ENCODE results near the gene TMX2. TPM values are rescaled to one million over a fixed set of nuclear protein-coding genes. Genes with fewer than 3 reads are reported as not detected.

The TMX2 gene
- total RNA-seq, 1 experiment from 2014 or later = 161 TPM

DNA sequence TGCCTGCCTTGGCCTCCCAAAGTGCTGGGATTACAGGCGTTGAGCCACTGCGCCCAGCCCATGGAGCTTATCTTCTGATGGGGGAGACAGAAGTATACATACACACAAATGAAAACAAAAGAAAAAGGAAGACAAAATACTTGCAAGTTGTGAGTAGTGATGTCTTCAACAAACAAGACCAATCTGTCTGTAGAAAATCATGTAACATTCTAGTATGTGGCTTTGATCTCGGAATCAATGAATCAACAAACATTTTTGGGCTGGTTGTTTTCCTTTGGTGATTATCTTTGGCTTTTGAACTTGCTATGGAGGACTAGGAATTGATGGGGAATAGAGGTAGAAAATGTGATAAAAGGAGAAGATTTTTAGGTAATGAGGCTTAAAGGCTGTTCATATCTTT lies 45.8 kb downstream of the TMX2 start:
- no peak for DNase-seq (ENCODE audit: unreplicated experiment)
- TF ChIP-seq, protein P1, sequence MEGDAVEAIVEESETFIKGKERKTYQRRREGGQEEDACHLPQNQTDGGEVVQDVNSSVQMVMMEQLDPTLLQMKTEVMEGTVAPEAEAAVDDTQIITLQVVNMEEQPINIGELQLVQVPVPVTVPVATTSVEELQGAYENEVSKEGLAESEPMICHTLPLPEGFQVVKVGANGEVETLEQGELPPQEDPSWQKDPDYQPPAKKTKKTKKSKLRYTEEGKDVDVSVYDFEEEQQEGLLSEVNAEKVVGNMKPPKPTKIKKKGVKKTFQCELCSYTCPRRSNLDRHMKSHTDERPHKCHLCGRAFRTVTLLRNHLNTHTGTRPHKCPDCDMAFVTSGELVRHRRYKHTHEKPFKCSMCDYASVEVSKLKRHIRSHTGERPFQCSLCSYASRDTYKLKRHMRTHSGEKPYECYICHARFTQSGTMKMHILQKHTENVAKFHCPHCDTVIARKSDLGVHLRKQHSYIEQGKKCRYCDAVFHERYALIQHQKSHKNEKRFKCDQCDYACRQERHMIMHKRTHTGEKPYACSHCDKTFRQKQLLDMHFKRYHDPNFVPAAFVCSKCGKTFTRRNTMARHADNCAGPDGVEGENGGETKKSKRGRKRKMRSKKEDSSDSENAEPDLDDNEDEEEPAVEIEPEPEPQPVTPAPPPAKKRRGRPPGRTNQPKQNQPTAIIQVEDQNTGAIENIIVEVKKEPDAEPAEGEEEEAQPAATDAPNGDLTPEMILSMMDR (IDR thresholded peaks at IDR 0.05; ENCODE audit: unreplicated experiment) = no peak
- Mint-ChIP-seq H3K27me3 (ENCODE audit: insufficient read depth, unreplicated experiment) (no peaks in the 10 kb centered on the region), H3K9me3 (ENCODE audit: unreplicated experiment) (no peaks in the 10 kb centered on the region), H3K4me3 (ENCODE audit: unreplicated experiment) (no peak overlapping the region), H3K27ac (ENCODE audit: low read depth, unreplicated experiment) (no peak overlapping the region), H3K36me3 (ENCODE audit: insufficient read depth, unreplicated experiment) (no peaks in the 10 kb centered on the region), H3K4me1 (ENCODE audit: insufficient read depth, unreplicated experiment) (no peaks in the 10 kb centered on the region)
- no TSS peak for BruUV-seq (replicated peaks)
- intact Hi-C loops (cut with micrococcal nuclease) = no loop called here
- ChIA-PET POLR2A (interaction anchor here (1.2 to 9.6 kb wide), 4 partner anchors 19 to 82 kb away, joined by 3 to 285 read pairs (median 110); no protein-coding TSS in a partner anchor), CTCF (interaction anchor here (0.6 to 12.8 kb wide), 5 partner anchors 27 to 800 kb away, joined by 4 to 312 read pairs (median 5); no protein-coding TSS in a partner anchor)

GRCh38 chr11:57761301-57762234 lies 49.2 kb downstream of the TMX2 start, which contains the start of gene CTNND1:
CTNND1 (plus strand) TSS chr11:57761802; CDS start chr11:57791479, 29,677 bp downstream.
- ChIA-PET POLR2A (interaction anchor here (0.6 to 9.6 kb wide), 34 partner anchors 9 to 750 kb away, joined by 3 to 285 read pairs (median 4); partner anchors contain the start of genes BTBD18, MED19, SELENOH and SLC43A3), CTCF (interaction anchor here (0.5 to 12.8 kb wide), 15 partner anchors 9 to 818 kb away, joined by 3 to 312 read pairs (median 4); partner anchors contain the start of genes BTBD18 and SELENOH)
- no peaks in the 10 kb centered on the region for H3K36me3 Mint-ChIP-seq (ENCODE audit: insufficient read depth, unreplicated experiment)
- peaks cover 25% of the 10 kb centered on the region for H3K4me1 Mint-ChIP-seq (ENCODE audit: insufficient read depth, unreplicated experiment)
- peak within 1 kb of the TSS; percentile 96 for H3K27ac Mint-ChIP-seq (ENCODE audit: low read depth, unreplicated experiment)
- TF ChIP-seq, protein P1 (IDR thresholded peaks at IDR 0.05; ENCODE audit: unreplicated experiment) = no peak
- intact Hi-C loops (cut with micrococcal nuclease) = loop anchor here (1.0 to 5.0 kb wide), 3 partner anchors 17 to 296 kb away; no protein-coding TSS in a partner anchor
- DNase-seq (ENCODE audit: unreplicated experiment) = peak; percentile 98
- H3K9me3 Mint-ChIP-seq (ENCODE audit: unreplicated experiment) = no peaks in the 10 kb centered on the region
- no peaks in the 10 kb centered on the region for H3K27me3 Mint-ChIP-seq (ENCODE audit: insufficient read depth, unreplicated experiment)
- H3K4me3 Mint-ChIP-seq (ENCODE audit: unreplicated experiment) = peak within 1 kb of the TSS; percentile 83
- TSS peak; percentile 97 for BruUV-seq (replicated peaks)

GRCh38 chr11:57762235-57762861 lies 50.0 kb downstream of the TMX2 start:
- TF ChIP-seq, protein P1 (IDR thresholded peaks at IDR 0.05; ENCODE audit: unreplicated experiment) = no peak
- peaks cover 27% of the 10 kb centered on the region for H3K4me1 Mint-ChIP-seq (ENCODE audit: insufficient read depth, unreplicated experiment)
- DNase-seq (ENCODE audit: unreplicated experiment) = peak; percentile 46
- TSS peak; percentile 82 for BruUV-seq (replicated peaks)
- intact Hi-C loops (cut with micrococcal nuclease) = loop anchor here (1.0 to 5.0 kb wide), 3 partner anchors 16 to 295 kb away; no protein-coding TSS in a partner anchor
- peak overlapping the region; percentile 83 for H3K4me3 Mint-ChIP-seq (ENCODE audit: unreplicated experiment)
- no peaks in the 10 kb centered on the region for H3K36me3 Mint-ChIP-seq (ENCODE audit: insufficient read depth, unreplicated experiment)
- CTCF ChIA-PET = interaction anchor here (0.8 to 12.8 kb wide), 10 partner anchors 8 to 750 kb away, joined by 3 to 312 read pairs (median 10); partner anchors contain the start of genes BTBD18 and SELENOH
- POLR2A ChIA-PET = interaction anchor here (0.7 to 9.6 kb wide), 23 partner anchors 8 to 436 kb away, joined by 3 to 285 read pairs (median 6); partner anchors contain the start of genes BTBD18, MED19, SELENOH and SLC43A3
- H3K27ac Mint-ChIP-seq (ENCODE audit: low read depth, unreplicated experiment) = peak overlapping the region; percentile 96
- no peaks in the 10 kb centered on the region for H3K9me3 Mint-ChIP-seq (ENCODE audit: unreplicated experiment)
- no peaks in the 10 kb centered on the region for H3K27me3 Mint-ChIP-seq (ENCODE audit: insufficient read depth, unreplicated experiment)

All from MCF 10A (cell line).